GM18498 (cell line): Measurements from ENCODE around the gene SLC9A1.

ENCODE experiments used
- ATAC-seq: cut with Tn5 transposase; IDR thresholded peaks from one replicate; pipeline ENCODE4 v1.9.1; 2021; ENCODE audit warnings: mild to moderate bottlenecking, moderate library complexity; ENCODE audit not compliant: unreplicated experiment

Gene SLC9A1

GRCh38 chr1:27084107-27084506 is 70.8 kb downstream of the SLC9A1 start:
- no peak for ATAC-seq

DNA sequence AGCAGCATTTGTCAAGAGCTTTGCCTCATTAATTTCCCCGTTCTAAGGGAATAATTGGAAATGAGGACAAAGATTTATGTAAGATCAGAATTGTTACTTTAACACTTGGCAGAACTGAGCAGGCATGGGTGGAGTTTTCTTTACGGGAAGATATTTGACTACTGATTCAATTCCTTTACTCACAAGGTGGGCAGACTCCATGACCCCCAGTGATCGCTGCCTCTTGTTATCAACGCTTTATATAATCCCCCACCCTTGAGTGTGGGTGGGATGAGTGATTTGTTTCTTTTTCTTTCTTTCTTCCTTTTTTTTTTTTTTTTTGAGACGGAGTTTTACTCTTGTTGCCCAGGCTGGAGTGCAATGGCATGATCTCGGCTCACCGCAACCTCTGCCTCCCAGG is 77.0 kb downstream of the SLC9A1 start:
- ATAC-seq, result no peak

DNA sequence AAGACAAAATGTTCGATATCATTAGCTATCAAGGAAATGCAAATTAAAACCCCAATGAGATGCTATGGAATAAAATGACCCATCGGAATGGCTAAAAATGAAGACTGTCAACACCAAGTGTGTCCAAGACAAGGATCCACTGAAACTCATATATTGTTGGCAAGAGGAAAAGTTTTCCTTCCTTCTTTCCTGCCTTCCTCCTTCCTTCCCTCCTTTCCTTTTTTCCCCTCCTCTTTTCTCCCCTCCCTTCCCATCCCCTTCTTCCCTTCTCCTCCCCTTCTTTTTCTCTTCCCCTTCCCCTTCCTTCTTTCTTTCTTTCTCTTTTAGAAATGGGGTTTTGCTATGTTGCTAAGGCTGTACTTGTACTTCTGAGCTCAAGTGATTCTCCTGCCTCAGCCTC is 78.1 kb downstream of the SLC9A1 start:
- no peak for ATAC-seq

- ATAC-seq, result no peak
These were observed 80.6 kb downstream of the SLC9A1 start for GRCh38 chr1:27074175-27074780.

- no peak for ATAC-seq
These were observed 83.9 kb downstream of the SLC9A1 start for GRCh38 chr1:27071049-27071416.

- no peak for ATAC-seq
These were observed 84.4 kb downstream of the SLC9A1 start for GRCh38 chr1:27070390-27071048.

GRCh38 chr1:27068922-27069321 is 86.0 kb downstream of the SLC9A1 start:
- no peak for ATAC-seq

DNA sequence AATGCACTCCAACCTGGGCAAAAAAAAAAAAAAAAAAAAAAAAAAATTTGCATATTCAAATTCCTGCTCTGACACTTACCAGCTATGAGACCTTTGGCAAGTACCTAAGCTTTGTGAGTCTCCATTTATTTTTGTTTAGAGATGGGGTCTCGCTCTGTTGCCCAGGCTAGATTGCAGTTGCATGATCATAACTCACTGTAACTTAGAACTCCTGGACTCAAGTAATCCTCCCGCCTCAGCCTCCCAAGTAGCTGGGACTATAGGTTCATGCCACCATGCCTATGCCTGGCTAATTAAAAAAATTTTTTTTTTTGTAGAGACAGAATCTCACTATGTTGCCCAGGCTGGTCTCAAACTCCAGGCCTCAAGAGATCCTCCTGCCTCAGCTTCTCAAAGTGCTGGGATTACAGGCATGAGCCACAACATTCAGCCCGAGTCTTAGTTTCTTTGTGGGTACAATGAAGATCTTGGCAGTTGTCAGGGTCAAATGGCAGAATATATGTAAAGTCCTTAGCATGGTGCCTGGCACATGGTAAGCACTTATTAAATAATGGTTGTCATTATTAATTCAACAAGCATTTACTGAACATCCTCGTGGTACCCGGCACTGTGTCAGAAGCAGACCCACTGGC is 88.8 kb downstream of the SLC9A1 start:
- no peak for ATAC-seq

GRCh38 chr1:27060891-27061290 is 94.0 kb downstream of the SLC9A1 start:
- ATAC-seq, result no peak

GRCh38 chr1:27058966-27059669 is 95.8 kb downstream of the SLC9A1 start:
- ATAC-seq, result no peak

- ATAC-seq, result no peak
These were observed 96.9 kb downstream of the SLC9A1 start for GRCh38 chr1:27057801-27058625.

DNA sequence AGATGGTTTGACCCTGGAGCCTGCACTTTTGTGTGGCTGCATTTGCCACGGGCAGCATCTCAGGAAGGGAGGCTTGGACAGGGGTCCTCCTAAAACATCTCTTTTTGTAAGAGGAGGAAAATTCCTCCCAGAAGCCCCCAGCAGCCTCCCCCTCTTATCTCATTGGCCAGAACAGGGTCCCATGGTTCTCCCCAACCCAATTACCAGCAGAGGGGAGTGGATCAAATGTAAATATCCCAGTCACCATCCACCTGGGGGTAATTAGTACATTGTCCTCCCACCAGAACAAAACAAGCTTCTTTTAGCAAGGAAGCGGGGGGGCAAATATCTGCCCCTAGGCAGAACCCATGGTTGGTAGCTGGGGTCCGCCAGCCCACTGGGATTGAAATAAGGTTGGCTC is 97.5 kb downstream of the SLC9A1 start:
- no peak for ATAC-seq

DNA sequence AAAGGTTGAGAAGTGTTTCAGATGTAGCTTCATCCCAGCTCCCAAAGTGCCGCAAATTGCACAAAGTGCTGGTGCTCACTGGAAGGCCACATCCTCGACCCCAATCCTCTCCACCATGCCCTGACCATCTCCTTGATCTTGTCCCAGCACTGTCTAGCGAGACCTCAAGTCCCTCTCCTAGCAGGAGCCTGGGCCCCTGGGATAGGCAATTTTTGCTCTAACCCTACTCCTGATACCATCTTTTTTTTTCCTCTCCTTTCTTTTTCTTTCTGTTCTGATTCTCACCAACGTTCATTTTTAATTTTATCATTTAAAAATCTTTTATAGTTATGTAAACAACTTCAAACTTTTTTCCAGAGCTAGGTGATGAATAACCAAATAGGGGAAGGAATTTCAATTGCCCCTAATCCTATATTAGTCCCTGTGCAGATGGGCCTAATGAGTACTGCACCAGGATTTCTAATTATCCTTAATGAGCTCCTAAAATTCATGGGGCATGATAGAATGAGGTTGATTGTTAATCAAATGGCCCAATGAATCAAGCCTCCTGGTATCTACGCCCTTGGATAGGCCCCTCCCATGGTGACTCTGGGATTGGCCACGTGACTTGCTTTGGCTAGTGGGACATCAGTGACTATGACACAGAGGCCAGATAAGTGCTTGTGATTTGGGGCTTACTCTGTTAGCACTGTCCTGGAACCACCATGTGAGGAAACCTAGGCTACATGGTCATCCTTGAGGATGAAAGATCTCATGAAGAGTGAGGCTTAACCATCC is 100.8 kb downstream of the SLC9A1 start:
- ATAC-seq, result no peak

GRCh38 chr1:27052527-27052926 is 102.4 kb downstream of the SLC9A1 start:
- ATAC-seq, result no peak

DNA sequence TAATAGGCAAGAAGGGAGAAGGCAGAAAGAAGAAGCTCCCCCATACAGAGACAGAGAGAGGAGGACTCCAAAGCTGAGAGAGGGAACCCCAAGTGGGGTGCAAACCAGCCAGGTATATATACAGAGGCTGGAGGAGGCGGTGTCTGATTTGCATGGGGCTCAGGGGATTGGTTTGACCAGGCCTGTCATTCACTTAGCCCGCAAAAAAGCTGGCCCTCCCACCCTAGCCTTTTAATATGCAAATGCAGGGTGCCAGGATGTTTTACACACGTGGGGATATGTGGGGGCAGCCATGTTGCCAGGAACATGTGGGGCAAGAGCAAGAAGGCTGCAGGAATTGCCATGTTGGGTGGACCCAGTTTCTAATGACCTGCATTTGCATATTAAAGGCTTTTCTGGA is 105.3 kb downstream of the SLC9A1 start:
- no peak for ATAC-seq

DNA sequence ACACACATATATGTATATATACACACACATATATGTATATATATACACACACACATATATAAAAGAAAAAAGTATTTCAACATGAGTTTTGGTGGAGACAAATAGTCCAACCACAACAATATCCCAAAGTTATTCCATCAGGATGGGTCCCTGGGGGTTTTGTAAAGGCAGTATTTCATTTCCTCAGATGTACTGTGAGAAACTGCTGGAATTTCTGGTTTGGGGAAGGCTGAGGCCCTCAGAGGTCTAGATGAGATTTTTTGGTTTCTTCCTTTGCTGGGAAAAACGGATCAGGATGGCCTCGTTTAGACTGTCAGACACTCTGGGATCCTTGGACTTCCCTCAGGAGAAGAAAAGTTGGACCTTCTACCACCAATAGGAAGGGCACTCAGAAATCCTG is 105.8 kb downstream of the SLC9A1 start:
- no peak for ATAC-seq
